IPS-18c (cell line): Measurements from ENCODE around the gene IGFBP4.
"Not testable (repeated sequence)": the region's sequence is repeated elsewhere in the genome, so short reads cannot be mapped to it uniquely, and the experiment has no call there.

ENCODE experiments used
- H3K4me3 ChIP-seq: 2 replicates; pipeline ENCODE4 v1.7.0; 2013; ENCODE audit warnings: low read depth, mild to moderate bottlenecking, low read length, moderate library complexity; ENCODE audit not compliant: insufficient read depth
- H3K9me3 ChIP-seq: one replicate; pipeline ENCODE4 v1.6.1; 2013; ENCODE audit warnings: mild to moderate bottlenecking, low read length, moderate library complexity; ENCODE audit not compliant: control insufficient read depth, insufficient read depth

IGFBP4 gene

GRCh38 chr17:40443196-40443987, at the start of gene IGFBP4:
Gene IGFBP4, plus strand, starts transcription at chr17:40443450. Its CDS starts 286 bp downstream, at chr17:40443736.
- Histone ChIP-seq H3K4me3 (peak within 1 kb of the TSS; percentile 59), H3K9me3 (no peaks in the 10 kb centered on the region)

DNA sequence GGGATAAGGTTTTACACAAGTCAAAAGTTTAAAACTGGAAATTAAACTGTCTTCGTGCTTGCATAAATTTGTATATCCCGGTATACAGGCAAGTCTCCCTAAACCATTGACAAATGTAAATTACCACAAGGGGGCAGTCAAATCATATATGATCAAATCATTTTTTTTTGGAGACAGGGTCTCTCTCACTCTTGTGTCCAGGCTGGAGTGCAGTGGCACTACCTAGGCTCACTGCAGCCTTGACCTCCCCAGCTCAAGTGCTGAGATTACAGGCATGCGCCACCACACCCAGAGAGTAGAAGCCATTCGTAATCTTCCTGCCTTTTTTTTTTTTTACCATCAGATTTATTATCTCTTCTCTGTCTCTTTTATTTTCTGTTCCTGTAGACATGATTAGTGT, 44.1 kb upstream of the IGFBP4 start:
- no peaks in the 10 kb centered on the region for H3K9me3 ChIP-seq
- no peak overlapping the region for H3K4me3 ChIP-seq

DNA sequence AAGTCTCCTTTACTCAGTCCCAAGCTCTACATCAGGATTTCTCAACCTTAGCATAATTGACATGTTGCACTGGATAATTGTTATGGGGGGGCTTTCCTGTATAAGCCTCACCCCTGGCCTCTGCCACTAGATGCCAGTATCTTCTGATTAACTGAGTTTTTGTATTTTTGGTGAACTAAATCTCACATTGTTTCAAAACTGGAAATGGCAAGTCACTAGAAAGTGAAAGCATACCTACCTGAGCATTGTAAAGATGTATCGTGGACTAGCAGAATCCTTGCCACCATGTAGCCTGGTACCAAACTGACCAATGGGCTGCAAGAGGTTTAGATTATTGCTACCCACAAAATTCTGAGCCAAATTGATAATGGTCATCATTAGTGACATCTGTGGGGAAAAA, 40.6 kb upstream of the IGFBP4 start:
- Histone ChIP-seq H3K9me3 (no peaks in the 10 kb centered on the region), H3K4me3 (no peak overlapping the region)

DNA sequence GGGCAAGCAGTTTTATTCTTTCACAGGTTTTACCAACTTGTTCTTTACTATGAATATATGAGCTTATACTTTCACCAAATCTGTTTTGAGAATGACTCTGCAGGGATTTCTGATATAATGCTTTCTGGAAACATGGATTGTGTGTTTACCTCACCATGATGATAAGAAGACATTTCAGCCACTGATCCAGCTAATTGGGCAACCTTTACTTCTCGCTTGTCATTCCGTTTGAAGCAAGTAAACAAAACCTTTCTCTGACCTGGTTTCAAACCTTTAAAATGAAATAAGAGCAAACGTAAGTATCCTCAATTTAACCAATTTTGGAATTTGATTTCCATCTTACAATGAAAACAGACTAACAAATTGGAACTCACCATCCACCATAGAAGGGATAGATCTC, 39.2 kb upstream of the IGFBP4 start:
- Histone ChIP-seq H3K9me3 (no peaks in the 10 kb centered on the region), H3K4me3 (no peak overlapping the region)

- H3K9me3 ChIP-seq, result no peaks in the 10 kb centered on the region
- no peak overlapping the region for H3K4me3 ChIP-seq
Observed at GRCh38 chr17:40407460-40407859, 35.8 kb upstream of the IGFBP4 start.

DNA sequence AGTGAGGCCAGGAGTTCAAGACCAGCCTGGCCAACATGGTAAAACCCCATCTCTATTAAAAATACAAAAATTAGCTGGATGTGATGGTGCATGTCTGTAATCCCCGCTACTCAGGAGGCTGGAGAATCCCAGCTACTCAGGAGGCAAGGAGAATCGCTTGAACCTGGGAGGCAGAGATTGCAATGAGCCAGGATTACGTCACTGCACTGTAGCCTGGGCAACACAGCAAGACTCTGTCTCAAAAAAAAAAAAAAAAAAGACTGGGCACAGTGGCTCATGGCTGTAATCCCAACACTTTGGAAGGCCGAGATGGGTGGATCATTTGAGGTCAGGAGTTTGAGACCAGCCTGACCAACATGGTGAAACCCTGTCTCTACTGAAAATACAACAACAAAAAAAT, 33.7 kb upstream of the IGFBP4 start:
- not testable (repeated sequence) for H3K9me3 ChIP-seq, H3K4me3 ChIP-seq

DNA sequence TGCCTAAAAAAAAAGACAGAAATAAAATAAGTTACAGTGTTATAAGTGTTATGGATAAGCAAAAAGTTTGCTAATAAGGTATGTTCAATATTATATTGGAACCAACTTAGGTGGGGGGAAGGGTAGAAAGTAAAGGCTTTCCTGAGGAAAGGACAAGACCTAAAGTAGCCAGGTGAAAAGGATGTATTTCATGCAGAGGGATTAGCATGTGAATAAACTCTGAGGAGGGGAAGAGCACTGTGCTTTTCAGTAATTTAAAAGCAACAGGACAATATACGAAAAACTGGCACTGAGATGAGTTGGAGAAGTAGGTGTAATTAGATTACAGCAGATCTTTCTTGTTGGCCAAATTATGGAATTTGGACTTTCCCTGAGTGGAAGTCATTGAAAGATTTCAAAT, 33.2 kb upstream of the IGFBP4 start:
- H3K4me3 ChIP-seq, result no peak overlapping the region
- H3K9me3 ChIP-seq, result no peaks in the 10 kb centered on the region

DNA sequence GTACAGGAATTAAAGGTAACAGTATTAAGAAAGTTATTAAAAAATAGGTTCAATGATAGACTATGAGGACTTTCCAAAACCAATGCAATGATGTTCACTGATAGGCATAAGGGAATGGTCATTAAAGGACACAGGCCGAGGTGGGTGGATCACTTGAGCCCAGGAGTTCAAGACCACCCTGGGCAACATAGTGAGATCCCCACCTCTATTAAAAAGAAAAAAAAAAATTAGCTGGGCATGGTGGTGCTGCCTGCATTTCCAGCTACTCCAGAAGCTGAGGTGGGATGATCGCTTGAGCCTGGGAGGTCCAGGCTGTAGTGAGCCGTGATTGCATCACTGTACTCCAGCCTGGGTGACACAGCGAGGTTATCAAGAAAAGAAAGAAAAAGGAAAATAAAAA, 31.4 kb upstream of the IGFBP4 start:
- Histone ChIP-seq H3K4me3 (no peak overlapping the region), H3K9me3 (no peaks in the 10 kb centered on the region)

DNA sequence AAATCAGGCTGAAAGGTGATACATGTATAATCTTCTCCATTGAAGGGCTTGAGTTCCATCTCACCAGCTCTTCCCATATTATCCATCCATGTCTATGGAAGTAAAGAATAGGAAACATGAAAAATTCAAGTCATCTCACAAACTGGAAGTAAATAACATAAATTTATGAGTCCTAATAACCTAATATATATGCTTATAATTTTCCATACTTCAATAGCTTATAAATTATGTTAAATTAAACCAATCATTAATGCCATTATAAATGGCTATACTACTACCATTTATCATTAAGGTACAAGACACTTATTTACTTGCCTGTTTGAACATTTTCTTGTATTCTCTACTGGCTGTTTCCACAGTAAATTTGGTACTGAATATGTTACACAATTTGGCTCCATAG, 30.4 kb upstream of the IGFBP4 start:
- Histone ChIP-seq H3K4me3 (no peak overlapping the region), H3K9me3 (no peaks in the 10 kb centered on the region)

GRCh38 chr17:40414312-40414711, 28.9 kb upstream of the IGFBP4 start:
- H3K9me3 ChIP-seq, H3K4me3 ChIP-seq: not testable (repeated sequence)

DNA sequence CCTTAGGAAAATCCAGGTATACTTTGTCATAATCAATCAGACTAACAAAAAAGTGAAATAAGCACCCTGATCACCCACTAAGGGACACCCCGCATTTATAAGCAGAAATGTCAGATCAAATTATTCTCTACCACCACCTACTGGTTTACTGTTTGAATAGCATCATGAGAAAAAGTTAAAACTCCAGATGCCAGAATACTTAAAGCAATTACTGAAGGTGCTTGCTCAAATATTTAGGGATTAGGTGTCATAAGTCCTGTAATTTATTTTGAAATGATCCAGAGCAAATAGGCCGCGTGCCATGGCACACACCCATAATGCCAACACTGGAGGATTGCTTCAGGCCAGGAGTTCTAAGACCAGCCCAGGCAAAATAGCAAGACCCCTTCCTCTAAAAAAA, 27.9 kb upstream of the IGFBP4 start:
- H3K9me3 ChIP-seq, result no peaks in the 10 kb centered on the region
- H3K4me3 ChIP-seq, result no peak overlapping the region

GRCh38 chr17:40416671-40417070, 26.6 kb upstream of the IGFBP4 start:
- Histone ChIP-seq H3K9me3 (no peaks in the 10 kb centered on the region), H3K4me3 (peak overlapping the region; percentile 90)

DNA sequence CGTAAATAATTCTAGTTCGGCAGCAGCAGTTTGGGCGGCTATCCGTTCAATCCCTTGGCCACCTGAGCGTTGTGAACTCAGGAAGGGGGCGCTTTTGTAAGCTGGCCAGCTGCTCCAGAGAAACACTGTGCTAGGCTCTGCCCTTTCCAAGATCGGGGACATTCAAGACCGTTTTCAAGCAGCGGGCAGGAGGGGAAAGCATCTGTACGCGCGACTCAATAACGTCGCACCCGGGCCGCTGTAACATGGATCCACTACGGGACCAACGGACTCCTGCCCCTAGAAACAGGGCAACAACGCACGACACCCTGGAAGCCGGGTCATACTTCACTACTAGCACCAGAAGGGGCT, 26.0 kb upstream of the IGFBP4 start:
- H3K9me3 ChIP-seq, result no peaks in the 10 kb centered on the region
- peak overlapping the region; percentile 90 for H3K4me3 ChIP-seq

DNA sequence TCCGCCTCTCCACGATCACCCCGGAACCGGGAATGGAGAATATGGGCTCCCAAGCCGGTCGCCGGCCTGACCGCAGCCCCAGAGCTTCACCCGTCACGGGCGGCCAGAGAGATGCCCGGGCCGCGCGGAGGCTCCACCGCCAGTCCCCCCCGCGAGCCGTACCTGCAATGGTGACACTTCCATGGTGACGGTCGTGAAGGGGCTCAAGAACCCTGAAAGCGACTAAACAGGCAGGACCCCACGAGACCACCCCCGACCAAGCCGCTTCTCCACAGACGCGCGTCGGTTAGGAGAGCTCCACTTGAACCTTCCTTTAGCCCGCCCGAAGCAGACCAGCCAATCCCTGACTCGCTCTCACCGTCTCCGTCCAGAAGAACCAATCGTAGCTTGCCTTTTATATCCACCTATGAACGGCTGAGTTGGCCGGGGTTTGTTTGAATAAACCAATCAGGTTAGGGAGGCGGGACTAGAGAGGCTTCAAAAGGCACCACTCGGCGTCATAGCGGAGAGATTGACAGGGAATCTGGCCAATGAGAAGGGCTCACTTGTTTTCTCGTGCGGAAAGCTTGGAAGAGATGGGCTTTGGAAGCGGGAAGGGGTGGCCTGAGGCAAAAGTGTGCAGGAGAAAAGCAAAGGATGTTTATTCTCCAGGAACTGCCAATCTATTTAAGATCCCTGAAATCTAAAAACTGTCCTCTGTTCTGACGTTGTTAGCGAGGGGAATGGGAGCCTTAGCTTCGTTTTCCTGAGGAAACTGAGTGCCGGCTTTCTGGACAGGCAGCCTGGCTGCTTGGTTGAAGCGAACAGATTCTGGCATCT, 25.4 kb upstream of the IGFBP4 start, which contains the start of gene TOP2A:
TSS of gene TOP2A (minus strand) at position 288 of the 819 bp plus-strand sequence. CDS start at position 183, 105 bp downstream.
- H3K4me3 ChIP-seq, result peak within 1 kb of the TSS; percentile 90
- H3K9me3 ChIP-seq, result no peaks in the 10 kb centered on the region

DNA sequence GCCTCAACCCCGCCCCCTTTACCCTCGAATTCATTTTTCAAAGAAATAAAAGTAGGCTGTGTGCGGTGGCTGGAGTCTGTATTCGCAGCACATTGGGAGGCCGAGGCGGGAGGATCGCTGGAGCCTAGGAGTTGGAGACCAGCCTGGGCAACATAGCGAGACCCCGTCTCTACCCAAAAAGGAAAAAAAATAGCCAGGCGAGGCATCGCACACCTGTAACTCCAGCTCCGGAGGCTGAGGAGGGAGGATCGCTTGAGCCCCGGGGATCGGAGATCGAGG, 24.9 kb upstream of the IGFBP4 start:
- Histone ChIP-seq H3K4me3 (peak overlapping the region; percentile 10; the same call in 1 of the 2 replicates), H3K9me3 (no peaks in the 10 kb centered on the region)

GRCh38 chr17:40419559-40420331, 23.5 kb upstream of the IGFBP4 start:
- no peaks in the 10 kb centered on the region for H3K9me3 ChIP-seq

DNA sequence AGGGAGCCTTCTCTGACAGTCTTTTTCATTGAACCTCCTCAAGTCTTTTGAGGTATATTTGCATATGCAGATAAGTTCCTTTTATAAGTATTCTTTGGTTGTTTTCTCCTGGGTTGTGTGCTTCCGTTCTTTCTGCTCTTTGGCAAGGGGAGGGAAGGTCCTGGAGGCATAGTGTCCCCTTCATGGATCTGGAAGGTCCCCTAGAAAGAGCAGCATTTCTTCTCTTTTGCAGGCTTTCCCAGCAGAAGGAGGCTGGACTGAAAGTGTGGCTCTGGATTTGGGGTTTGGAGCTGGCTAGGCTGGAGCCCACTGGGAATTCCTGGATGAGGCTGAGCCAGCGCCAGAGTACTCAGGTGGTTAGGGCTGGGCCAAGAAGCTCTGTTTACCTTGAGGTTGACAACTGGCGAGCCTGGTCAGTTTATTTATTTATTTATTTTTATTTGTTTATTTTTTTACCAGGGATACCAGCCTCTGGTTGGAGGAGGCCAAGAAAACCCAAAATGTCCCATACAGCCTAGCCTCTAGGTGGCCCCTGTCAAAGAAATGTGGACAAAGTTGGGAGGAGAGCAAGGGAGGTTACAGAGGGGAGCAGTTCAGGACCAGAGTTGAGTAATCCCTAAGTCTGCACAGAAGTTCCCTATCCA, 20.1 kb upstream of the IGFBP4 start:
- no peak overlapping the region; the same call in 1 of the 2 replicates for H3K4me3 ChIP-seq

More at GRCh38 chr17:40419559-40420331, 23.5 kb upstream of the IGFBP4 start:
- no peak overlapping the region for H3K4me3 ChIP-seq

More for the DNA sequence above, 20.1 kb upstream of the IGFBP4 start:
- H3K9me3 ChIP-seq, result no peaks in the 10 kb centered on the region
